ENCODE data around the gene EXOC4. TPM values are rescaled to one million over a fixed set of nuclear protein-coding genes. Genes with fewer than 3 reads are reported as not detected.

Gene EXOC4
- total and polyA plus RNA-seq, 7 donors = 16.4 to 76.7 (median 50.7) TPM

DNA sequence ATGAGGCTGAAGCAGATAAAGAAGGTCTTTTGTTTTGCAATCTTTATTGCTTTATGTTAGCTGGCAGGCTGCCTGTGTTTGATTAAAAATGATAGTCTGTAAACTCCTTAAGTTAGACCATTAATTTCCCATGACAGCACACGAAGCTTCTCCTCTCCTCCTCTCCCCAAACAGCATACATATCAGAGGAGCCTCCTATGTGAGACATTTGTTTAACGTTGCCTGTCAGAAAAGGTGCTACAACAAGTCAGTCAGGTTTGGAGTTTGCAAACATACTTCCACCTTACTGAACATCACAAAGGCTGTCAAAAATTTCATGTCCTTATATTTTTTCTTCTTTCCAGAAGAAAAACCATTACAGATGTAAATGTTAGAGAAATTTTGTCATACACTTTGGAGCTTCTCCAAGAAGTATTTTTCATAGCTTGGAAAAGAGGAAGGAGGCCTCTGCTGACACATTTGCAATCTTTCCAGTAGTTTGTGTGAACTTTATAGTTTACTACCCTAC is 393.1 kb downstream of the EXOC4 start:
- Histone ChIP-seq H3K27ac (no peak overlapping the region), H3K4me1 (peaks cover 0 to 31% (median 16%) of the 10 kb centered on the region in 4 donors), H3K27me3 (no peaks in the 10 kb centered on the region), H3K36me3 (no peaks in the 10 kb centered on the region), H3K4me3 (no peak overlapping the region), H3K9me3 (peaks cover 0 to 5% (median 0%) of the 10 kb centered on the region in 4 donors)
- no peak for DNase-seq
- WGBS, 2 donors = 5 to 33% methylated on average over 2 of the region's 2 CpGs
- TF ChIP-seq, protein P1, sequence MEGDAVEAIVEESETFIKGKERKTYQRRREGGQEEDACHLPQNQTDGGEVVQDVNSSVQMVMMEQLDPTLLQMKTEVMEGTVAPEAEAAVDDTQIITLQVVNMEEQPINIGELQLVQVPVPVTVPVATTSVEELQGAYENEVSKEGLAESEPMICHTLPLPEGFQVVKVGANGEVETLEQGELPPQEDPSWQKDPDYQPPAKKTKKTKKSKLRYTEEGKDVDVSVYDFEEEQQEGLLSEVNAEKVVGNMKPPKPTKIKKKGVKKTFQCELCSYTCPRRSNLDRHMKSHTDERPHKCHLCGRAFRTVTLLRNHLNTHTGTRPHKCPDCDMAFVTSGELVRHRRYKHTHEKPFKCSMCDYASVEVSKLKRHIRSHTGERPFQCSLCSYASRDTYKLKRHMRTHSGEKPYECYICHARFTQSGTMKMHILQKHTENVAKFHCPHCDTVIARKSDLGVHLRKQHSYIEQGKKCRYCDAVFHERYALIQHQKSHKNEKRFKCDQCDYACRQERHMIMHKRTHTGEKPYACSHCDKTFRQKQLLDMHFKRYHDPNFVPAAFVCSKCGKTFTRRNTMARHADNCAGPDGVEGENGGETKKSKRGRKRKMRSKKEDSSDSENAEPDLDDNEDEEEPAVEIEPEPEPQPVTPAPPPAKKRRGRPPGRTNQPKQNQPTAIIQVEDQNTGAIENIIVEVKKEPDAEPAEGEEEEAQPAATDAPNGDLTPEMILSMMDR (IDR thresholded peaks at IDR 0.05) = no peak
- TF ChIP-seq POLR2AphosphoS5 (IDR thresholded peaks at IDR 0.05) (no peak), EP300 (IDR thresholded peaks at IDR 0.05) (no peak), POLR2A (IDR thresholded peaks at IDR 0.05) (no peak)
- intact Hi-C loops (cut with DNase I) = no loop called here

DNA sequence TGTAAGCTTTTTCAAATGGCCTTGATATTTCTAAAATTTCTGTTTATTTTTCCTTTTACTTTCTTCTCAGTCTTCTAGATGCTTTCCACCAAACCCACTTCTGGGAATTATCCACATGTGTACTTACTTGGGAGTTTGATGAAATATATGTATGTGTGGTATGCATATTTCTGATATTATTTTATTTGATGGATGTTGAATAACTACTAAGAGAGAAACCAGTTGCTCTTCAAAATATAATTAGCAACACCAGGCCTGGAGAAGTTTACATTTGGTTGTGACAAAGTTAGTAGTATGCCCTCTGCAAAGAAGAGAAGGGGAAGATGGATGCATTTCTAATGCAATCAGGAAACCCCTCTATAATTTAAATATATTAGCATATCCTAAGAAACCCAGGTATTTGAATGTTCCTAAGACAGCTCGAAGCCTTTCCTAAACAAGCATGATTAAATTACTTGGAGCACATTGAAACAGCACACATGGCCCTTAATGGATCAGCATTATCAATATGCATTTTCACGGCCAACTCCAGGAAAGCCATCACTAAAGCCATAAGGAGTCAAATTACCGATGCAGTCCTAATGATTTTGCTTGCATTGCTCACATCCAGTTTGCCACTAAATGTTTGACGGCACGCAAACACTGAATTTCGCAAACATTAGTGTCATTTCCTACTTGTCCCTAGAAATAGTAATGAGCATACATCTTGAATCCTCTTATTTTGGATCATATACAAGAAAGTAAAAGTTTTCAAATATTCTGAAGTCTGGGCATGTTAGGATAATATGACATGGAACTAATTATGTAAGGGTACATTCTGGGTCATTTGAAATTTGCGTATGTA is 393.8 kb downstream of the EXOC4 start:
- intact Hi-C loops (cut with DNase I) = no loop called here
- Histone ChIP-seq H3K4me3 (no peak overlapping the region), H3K27me3 (no peaks in the 10 kb centered on the region), H3K9me3 (peaks cover 0 to 5% (median 0%) of the 10 kb centered on the region in 4 donors), H3K27ac (no peak overlapping the region), H3K36me3 (no peaks in the 10 kb centered on the region), H3K4me1 (peaks cover 0 to 31% (median 16%) of the 10 kb centered on the region in 4 donors)
- 95 to 96% methylated on average over 7 of the region's 7 CpGs for WGBS, 2 donors
- TF ChIP-seq, protein P1 (IDR thresholded peaks at IDR 0.05) = no peak
- DNase-seq = no peak

DNA sequence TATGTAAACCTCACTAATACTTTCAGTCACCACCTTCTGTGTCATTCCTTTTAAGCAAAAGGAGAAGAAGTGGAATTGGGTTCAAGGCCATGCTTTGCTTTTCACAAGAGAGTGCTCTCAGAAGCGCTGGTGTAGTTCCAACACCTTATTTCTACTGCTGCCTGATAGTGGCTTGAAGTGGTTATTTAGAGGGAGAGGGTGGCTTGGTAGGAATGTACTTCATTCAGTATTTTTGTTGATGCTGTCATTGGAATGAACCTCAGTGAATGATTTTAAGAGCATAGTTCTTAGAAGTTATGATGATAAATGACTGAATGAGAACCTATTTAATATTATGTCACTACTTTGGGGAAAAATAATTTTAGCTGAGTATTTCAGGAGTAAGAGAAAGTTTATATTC is 396.7 kb downstream of the EXOC4 start:
- Histone ChIP-seq H3K4me3 (no peak overlapping the region), H3K9me3 (peaks cover 0 to under 1% (median 0%) of the 10 kb centered on the region in 4 donors), H3K27me3 (no peaks in the 10 kb centered on the region), H3K36me3 (no peaks in the 10 kb centered on the region), H3K27ac (no peak overlapping the region), H3K4me1 (peaks cover 0 to 31% (median 16%) of the 10 kb centered on the region in 4 donors)
- DNase-seq = no peak
- intact Hi-C loops (cut with DNase I) = no loop called here
- TF ChIP-seq, protein P1 (IDR thresholded peaks at IDR 0.05) = no peak
- TF ChIP-seq EP300 (IDR thresholded peaks at IDR 0.05) = no peak
- TF ChIP-seq POLR2A (IDR thresholded peaks at IDR 0.05) = no peak
- no peak for TF ChIP-seq POLR2AphosphoS5 (IDR thresholded peaks at IDR 0.05)
- 93 to 95% methylated on average over 1 of the region's 1 CpG for WGBS, 2 donors

DNA sequence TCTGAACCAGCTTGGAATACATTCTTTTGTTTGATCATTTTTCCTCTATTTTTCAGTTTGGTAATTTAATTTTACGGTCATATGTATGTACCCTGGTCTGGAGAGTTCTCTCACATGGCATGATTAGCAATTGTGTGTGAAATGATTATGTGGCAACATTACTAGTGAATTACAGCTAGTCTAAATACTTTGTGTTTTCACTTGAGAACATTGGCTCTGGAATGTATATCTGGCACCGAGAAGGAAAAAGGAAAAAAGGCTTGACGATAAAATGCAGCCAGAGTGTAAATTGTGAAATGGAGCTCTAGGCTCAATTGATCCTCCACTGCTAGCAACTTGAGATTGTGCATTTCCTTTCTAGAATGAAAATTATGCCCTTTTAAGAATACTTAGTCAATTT is 397.2 kb downstream of the EXOC4 start:
- TF ChIP-seq, protein P1 (IDR thresholded peaks at IDR 0.05) = no peak
- TF ChIP-seq POLR2AphosphoS5 (IDR thresholded peaks at IDR 0.05) (no peak), POLR2A (IDR thresholded peaks at IDR 0.05) (no peak), EP300 (IDR thresholded peaks at IDR 0.05) (no peak)
- Histone ChIP-seq H3K9me3 (no peaks in the 10 kb centered on the region), H3K4me3 (no peak overlapping the region), H3K4me1 (peaks cover 0 to 31% (median 16%) of the 10 kb centered on the region in 4 donors), H3K27me3 (no peaks in the 10 kb centered on the region), H3K27ac (no peak overlapping the region), H3K36me3 (no peaks in the 10 kb centered on the region)
- intact Hi-C loops (cut with DNase I) = no loop called here
- DNase-seq = no peak
- WGBS, 2 donors = 78 to 92% methylated on average over 3 of the region's 3 CpGs

Measured in sigmoid colon (tissue), 7 donors.